Right forelimb (tissue), 1 donor: ENCODE results near the gene CGB2.
"Not testable (repeated sequence)": the region's sequence is repeated elsewhere in the genome, so short reads cannot be mapped to it uniquely, and the experiment has no call there.

Source experiments
- DNase-seq: peaks from one replicate; pipeline ENCODE4 v3.0.0-alpha.2; 2018

The CGB2 gene

GRCh38 chr19:49038557-49039276 is 7.0 kb downstream of the CGB2 start:
- DNase-seq, result not testable (repeated sequence)

GRCh38 chr19:49039736-49040135 is 8.0 kb downstream of the CGB2 start:
- not testable (repeated sequence) for DNase-seq

- no peak for DNase-seq
These were observed 10.5 kb downstream of the CGB2 start for GRCh38 chr19:49042177-49042576.

DNA sequence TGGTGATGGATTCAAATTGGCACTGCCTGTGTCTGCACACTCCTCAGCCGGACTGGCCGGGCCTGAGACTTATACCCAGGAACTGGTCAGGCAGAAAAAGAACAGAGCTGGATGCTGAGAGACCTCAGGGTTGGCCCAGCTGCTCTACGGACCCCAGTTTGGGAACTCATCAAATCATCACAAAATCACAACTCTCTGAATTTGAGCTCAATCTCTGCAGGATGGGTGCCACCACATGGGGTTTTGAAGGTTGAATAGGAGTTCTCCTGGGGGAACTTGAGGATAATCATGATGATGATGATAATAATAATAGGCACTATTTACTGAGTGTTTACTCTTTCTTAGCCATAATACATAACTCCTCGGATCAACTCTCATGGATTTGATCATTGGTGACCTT is 11.0 kb downstream of the CGB2 start:
- DNase-seq, result not testable (repeated sequence)

DNA sequence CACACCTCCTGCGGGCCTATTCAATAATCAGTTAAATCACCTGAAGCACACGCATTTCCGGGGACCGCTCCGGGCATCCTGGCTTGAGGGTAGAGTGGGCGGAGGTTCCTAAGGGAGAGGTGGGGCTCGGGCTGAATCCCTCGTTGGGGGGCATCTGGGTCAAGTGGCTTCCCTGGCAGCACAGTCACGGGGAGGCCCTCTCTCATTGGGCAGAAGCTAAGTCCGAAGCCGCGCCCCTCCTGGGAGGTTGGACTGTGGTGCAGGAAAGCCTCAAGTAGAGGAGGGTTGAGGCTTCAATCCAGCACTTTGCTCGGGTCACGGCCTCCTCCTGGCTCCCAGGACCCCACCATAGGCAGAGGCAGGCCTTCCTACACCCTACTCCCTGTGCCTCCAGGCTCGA is 11.9 kb downstream of the CGB2 start, which contains the start of gene CGB5:
Gene CGB5, plus strand, starts transcription at position 301 of the 400 bp plus-strand sequence. CDS start 362 bp downstream, outside the sequence.
- DNase-seq, result not testable (repeated sequence)

DNA sequence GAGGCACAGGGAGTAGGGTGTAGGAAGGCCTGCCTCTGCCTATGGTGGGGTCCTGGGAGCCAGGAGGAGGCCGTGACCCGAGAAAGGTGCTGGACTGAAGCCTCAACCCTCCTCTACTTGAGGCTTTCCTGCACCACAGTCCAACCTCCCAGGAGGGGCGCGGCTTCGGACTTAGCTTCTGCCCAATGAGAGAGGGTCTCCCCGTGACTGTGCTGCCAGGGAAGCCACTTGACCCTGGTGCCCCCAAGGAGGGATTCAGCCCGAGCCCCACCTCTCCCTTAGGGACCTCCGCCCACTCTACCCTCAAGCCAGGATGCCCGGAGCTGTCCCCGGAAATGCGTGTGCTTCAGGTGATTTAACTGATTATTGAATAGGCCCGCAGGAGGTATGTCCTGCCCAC is 17.3 kb downstream of the CGB2 start, which contains the start of gene CGB8:
Gene CGB8, minus strand, starts transcription at position 101 of the 400 bp plus-strand sequence. CDS start 372 bp downstream, outside the sequence.
- DNase-seq, result not testable (repeated sequence)

- not testable (repeated sequence) for DNase-seq
These were observed 18.1 kb downstream of the CGB2 start for GRCh38 chr19:49049834-49050233.

GRCh38 chr19:49050376-49051033 is 18.8 kb downstream of the CGB2 start:
- not testable (repeated sequence) for DNase-seq

DNA sequence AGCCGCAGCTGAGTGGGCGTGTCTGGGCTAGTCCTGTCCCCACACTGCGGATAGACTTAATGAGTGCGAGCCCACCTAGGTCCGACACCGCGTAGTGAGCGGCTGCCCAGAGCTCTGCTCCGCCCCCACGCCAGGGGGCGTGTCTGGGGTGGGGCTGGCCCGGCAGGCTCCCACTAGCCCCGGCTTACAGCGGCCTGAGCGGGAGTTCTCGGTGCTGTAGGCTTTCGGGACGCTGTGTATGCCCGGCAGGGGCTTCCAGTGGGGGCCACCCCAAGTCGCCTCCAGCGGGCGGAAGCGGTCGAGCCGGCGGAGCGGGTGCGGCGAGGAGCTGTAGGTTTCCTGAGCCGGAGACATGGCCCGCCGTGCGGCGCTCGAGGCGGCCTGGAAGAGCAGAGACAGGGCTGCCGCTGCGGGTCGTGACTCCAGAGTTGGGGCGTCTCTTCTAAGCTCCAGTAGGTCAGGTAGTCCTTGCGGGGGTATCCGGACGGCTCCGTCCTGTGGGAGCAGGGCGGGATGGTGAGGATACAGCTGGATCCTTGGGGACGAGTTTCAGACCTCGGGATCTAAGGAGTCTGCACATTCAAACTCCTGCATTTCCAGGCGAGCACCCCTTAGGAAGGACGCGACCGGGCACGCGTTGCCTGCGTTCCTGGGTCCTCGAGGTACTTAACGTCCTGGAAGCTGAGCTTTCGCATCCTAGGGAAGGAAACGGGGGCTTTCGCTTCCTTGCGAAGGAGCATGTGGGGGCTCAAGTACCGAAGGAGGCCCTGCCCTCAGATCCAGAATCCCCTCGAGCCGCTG is 24.6 kb downstream of the CGB2 start:
- no peak for DNase-seq

DNA sequence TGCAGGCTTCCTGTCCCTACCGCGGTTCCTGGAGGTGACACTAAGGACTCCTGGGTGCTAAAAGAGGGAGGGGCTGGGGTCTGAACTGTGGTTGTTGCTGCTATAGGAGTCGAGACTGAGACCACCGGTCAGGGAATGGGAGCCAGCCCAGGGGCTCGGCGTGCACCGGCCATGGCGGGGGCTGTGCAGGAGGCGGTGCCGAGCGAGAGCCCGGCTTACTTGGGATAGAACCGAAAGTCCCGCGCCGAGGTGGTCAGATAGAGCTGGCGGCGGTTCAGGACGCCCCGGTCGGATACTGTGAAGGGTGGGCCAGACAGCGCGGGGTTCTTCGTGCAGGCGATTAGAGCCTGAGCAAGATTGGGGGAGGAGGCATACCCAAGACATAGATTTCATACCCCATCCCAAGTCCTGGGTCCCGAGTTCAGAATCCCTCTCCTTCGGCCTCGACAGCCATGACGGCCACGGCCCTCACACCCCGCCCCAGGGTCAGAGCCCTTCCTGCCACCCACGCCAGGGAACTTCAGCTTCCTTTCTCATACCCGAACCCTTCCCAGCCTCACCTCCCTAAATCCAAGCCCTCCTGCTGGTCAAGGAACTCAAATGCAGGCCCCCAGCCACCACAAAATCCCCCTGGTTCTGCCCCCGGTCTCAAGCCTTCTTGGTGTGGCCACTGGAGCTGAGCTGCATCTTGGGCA is 25.4 kb downstream of the CGB2 start:
- DNase-seq, result not testable (repeated sequence)

DNA sequence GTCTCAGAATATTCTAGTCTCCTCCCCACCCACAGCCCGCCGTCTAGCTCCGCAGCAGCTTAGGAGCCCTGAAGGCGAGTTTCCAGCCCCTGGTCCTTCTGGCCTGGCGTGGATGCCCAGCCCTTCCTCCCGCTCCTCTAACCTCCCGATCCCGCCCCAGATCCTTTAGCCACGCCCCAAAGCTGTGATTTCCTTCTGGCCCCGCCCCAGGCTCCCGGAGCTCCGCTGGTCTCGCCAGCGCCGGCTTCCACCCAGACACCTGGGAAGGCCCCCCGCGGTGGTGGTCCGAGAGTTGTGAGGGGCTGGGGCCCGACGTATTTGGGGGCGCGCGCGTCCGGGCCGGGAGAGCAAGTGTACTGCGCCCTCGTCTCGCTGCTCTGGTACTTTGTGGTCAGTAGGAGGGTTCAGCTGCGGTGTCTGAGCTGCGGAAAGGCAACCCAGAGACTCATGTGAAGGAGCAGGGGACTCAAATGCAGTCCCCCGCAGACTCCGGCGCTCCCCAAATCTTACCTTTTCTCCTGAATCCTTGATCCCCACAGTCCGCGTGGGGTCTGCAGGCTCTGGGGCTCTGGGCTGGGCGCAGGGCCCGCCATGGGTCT is 26.0 kb downstream of the CGB2 start, which contains the start of gene CGB7:
Gene CGB7, minus strand, starts transcription at position 114 of the 599 bp plus-strand sequence. CDS start 2,374 bp downstream, outside the sequence.
- DNase-seq, result no peak

GRCh38 chr19:49058562-49058961 is 26.9 kb downstream of the CGB2 start:
- no peak for DNase-seq

- no peak for DNase-seq
These were observed 27.4 kb downstream of the CGB2 start for GRCh38 chr19:49059053-49059452.

- DNase-seq, result no peak
These were observed 29.3 kb downstream of the CGB2 start for GRCh38 chr19:49061000-49061399.

DNA sequence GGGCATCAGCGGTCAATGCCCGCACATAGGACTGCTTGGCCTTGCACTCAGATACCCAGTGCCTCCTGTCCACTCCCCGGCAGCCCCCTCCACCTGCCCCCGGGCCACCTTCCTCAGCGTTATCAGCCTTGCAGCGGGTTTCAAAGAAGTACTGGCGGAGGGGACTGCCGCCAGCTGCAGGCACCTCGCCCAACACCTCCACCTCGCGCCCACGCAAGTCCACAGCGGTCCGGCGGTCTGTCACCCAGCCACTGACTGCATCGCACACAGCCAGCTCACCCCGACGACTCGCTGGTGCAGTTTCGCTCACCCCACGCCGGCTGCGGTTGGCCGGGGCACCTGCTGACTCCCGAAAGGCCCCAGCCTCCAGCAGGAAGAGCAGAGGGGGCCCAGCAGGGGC is 29.8 kb downstream of the CGB2 start:
- no peak for DNase-seq

DNA sequence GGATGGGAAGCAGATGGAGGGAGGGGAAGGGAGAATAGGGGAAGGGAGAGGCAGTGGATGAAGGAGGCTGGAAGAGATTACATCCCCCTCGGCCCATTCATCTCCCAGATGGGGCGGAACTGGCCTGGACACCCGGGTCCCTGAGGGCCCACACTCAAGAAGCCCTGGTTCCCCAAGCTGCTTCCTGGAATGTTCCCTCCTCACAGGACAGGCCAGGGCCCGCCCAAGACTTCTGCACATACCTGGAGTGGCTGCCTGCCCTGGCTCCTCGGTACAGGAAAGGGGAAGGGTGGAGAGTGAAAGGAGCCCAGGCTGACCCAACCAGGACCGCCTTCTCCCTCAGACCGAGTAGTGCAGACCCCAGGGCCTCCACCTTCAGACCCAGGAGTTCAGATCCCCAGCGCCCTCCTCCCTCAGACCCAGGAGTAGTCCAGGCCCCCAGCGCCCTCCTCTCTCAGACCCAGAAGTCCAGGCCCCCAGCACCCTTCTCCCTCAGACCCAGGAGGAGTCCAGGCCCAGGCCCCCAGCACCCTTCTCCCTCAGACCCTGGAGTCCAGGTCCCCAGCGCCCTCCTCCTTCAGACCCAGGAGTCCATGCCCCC is 32.4 kb downstream of the CGB2 start:
- no peak for DNase-seq

GRCh38 chr19:49064768-49065611 is 33.3 kb downstream of the CGB2 start, which contains the start of gene NTF4:
TSS of gene NTF4 (minus strand) at chr19:49064818. CDS start at chr19:49061997, 2,821 bp downstream.
- DNase-seq, result no peak

- DNase-seq, result no peak
These were observed 34.3 kb downstream of the CGB2 start for GRCh38 chr19:49065905-49066512.

GRCh38 chr19:49067554-49067953 is 35.9 kb downstream of the CGB2 start:
- DNase-seq, result no peak

DNA sequence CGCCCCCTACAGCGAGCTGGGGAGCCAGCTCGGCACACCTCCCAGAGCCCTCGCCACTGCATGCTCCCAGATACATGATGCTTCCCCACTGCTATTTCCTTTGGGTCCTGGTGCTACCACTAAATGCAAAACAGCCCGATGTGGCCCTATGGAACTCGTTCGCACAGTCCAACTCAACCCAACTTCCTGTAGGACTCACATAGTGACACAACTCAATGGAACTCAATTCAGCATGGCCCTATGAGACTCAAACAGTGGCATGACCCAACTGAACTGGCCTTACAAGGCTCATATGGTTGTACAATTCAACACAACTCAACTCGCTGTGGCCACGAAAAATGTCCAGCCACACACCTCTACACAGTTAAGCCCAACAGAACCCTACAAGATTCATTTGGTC is 37.3 kb downstream of the CGB2 start:
- DNase-seq, result no peak
